CD4-positive, alpha-beta T cell (primary cell): ENCODE measurements around the gene TCFL5. TPM values are rescaled to one million over a fixed set of nuclear protein-coding genes. Genes with fewer than 3 reads are reported as not detected.

Experiments used
- ATAC-seq: fragments of 200-7000 bp; cut with Tn5 transposase; one replicate; pipeline ENCODE4 v1.10.0; 2022; ENCODE audit warnings: mild to moderate bottlenecking; ENCODE audit not compliant: poor library complexity
- CTCF ChIA-PET: fragments of 350-600 bp; sonication (Branson Sonifier 250); formaldehyde crosslinking; loops from one replicate; lab custom pipeline; 2021; ENCODE audit warnings: antibody characterized with exemption, inconsistent platforms; lab: Charles Lee
- POLR2A ChIA-PET: fragments of 350-600 bp; sonication (Branson Sonifier 250); formaldehyde crosslinking; loops from one replicate; lab custom pipeline; 2021; ENCODE audit warnings: antibody characterized with exemption, inconsistent platforms; lab: Charles Lee
- DNase-seq, 14 experiments: peaks; one replicate each; pipeline ENCODE4 v3.0.0-alpha.2; 2013 to 2020; ENCODE audit warnings: mixed read lengths in 2 of 14
- H3K27ac ChIP-seq, 2 donors: one replicate each; pipeline versions ENCODE4 v1.5.1 to v1.7.0; 2013; ENCODE audit warnings: low read length in 2 of 2, low read depth in 1 of 2, mild to moderate bottlenecking in 1 of 2
- H3K27me3 ChIP-seq, 2 experiments: 1 replicate in 1 of 2; 2 replicates in 1 of 2; pipeline versions ENCODE4 v1.6.1 to v1.7.0; 2013; ENCODE audit warnings: low read length in 2 of 2, control low read depth in 1 of 2, mild to moderate bottlenecking in 1 of 2, moderate library complexity in 1 of 2; ENCODE audit not compliant: insufficient read depth in 2 of 2, control insufficient read depth in 1 of 2
- H3K36me3 ChIP-seq: one replicate; pipeline ENCODE4 v1.6.1; 2013; ENCODE audit warnings: low read length, control low read depth; ENCODE audit not compliant: insufficient read depth
- H3K4me1 ChIP-seq: one replicate; pipeline ENCODE4 v1.6.1; 2013; ENCODE audit warnings: low read length, control low read depth; ENCODE audit not compliant: insufficient read depth
- H3K4me3 ChIP-seq: one replicate; pipeline ENCODE4 v1.5.1; 2013; ENCODE audit warnings: mild to moderate bottlenecking, low read length, moderate library complexity
- H3K9me3 ChIP-seq, 2 experiments: 1 replicate in 1 of 2; 2 replicates in 1 of 2; pipeline versions ENCODE4 v1.6.1 to v1.7.0; 2013; ENCODE audit warnings: low read length in 2 of 2, mild to moderate bottlenecking in 2 of 2, control low read depth in 1 of 2, moderate library complexity in 1 of 2; ENCODE audit not compliant: control insufficient read depth in 1 of 2, insufficient read depth in 1 of 2
- H3K27ac Mint-ChIP-seq: one replicate; pipeline ENCODE4 v1.8.0; 2020; ENCODE audit warnings: mixed read lengths
- H3K27me3 Mint-ChIP-seq: one replicate; pipeline ENCODE4 v1.8.0; 2021; ENCODE audit warnings: mixed read lengths
- H3K36me3 Mint-ChIP-seq: one replicate; pipeline ENCODE4 v1.8.0; 2021; ENCODE audit warnings: low read depth, mixed read lengths
- H3K4me1 Mint-ChIP-seq: one replicate; pipeline ENCODE4 v1.8.0; 2021; ENCODE audit warnings: low read depth, mixed read lengths
- H3K4me3 Mint-ChIP-seq: one replicate; pipeline ENCODE4 v1.8.0; 2020; ENCODE audit warnings: mild to moderate bottlenecking, mixed read lengths
- H3K9me3 Mint-ChIP-seq: one replicate; pipeline ENCODE4 v1.8.0; 2020; ENCODE audit warnings: mixed read lengths
- CTCF ChIP-seq: fragments of 200-600 bp; IDR thresholded peaks from one replicate; pipeline ENCODE4 v1.8.0; 2022; ENCODE audit warnings: antibody characterized with exemption, mild to moderate bottlenecking
- intact Hi-C, 2 experiments: fragments of 100-400 bp; cut with DNase I in 1 of 2; cut with micrococcal nuclease in 1 of 2; formaldehyde crosslinking; loops; one replicate each; pipeline versions ENCODE4 v1.15.1 to v1.9.0; 2023 to 2025; cut with DNase I, micrococcal nuclease
- total RNA-seq, 174 experiments: library from RNA in 2 of 174; stranded (reverse) in 2 of 174; gene quantifications; one replicate each; pipeline ENCODE4 v1.2.3 and lab custom pipeline; 2021 to 2026

The TCFL5 gene
- total RNA-seq, 2 experiments from 2014 or later, result 5.9 to 6.3 TPM

- ChIA-PET CTCF (no interaction called here), POLR2A (interaction anchor here (0.6 to 1.6 kb wide), 2 partner anchors 13 to 33 kb away, joined by 3 read pairs; no protein-coding TSS in a partner anchor)
- Mint-ChIP-seq H3K27ac (peak overlapping the region; percentile 61), H3K4me1 (peaks cover 25% of the 10 kb centered on the region), H3K9me3 (no peaks in the 10 kb centered on the region), H3K36me3 (peaks cover 18% of the 10 kb centered on the region), H3K4me3 (no peak overlapping the region), H3K27me3 (no peaks in the 10 kb centered on the region)
- ATAC-seq, result no peak
- no peak overlapping the region for H3K4me3 ChIP-seq
- intact Hi-C loops, result no loop called here
- no peak for DNase-seq
- H3K27me3 ChIP-seq, result no peaks in the 10 kb centered on the region
- TF ChIP-seq CTCF, result no peak
- H3K9me3 ChIP-seq, result no peaks in the 10 kb centered on the region
- H3K36me3 ChIP-seq, result peaks cover 22% of the 10 kb centered on the region
- H3K4me1 ChIP-seq, result peaks cover 25% of the 10 kb centered on the region
- no peak overlapping the region for H3K27ac ChIP-seq
These were observed 16.8 kb upstream of the TCFL5 start for GRCh38 chr20:62878244-62879038.

- peak; percentile 44 for ATAC-seq
- TF ChIP-seq CTCF, result no peak
- DNase-seq, result peak in 1 of 14 experiments; percentile 27
- Histone ChIP-seq H3K36me3 (peaks cover 21% of the 10 kb centered on the region), H3K4me1 (peaks cover 30% of the 10 kb centered on the region), H3K27ac (no peak overlapping the region), H3K9me3 (no peaks in the 10 kb centered on the region), H3K27me3 (peaks cover 0 to 5% of the 10 kb centered on the region in 2 experiments), H3K4me3 (no peak overlapping the region)
- intact Hi-C loops, result no loop called here
- Mint-ChIP-seq H3K27ac (peak overlapping the region; percentile 61), H3K27me3 (no peaks in the 10 kb centered on the region), H3K4me1 (peaks cover 28% of the 10 kb centered on the region), H3K9me3 (no peaks in the 10 kb centered on the region), H3K36me3 (peaks cover 17% of the 10 kb centered on the region), H3K4me3 (peak overlapping the region; percentile 20)
- POLR2A ChIA-PET, result interaction anchor here (1.1 to 3.0 kb wide), 4 partner anchors 14 to 230 kb away, joined by 3 to 16 read pairs (median 3); no protein-coding TSS in a partner anchor
- CTCF ChIA-PET, result no interaction called here
These were observed 15.5 kb upstream of the TCFL5 start for GRCh38 chr20:62876902-62877816.

- POLR2A ChIA-PET, result interaction anchor here (1.1 to 3.0 kb wide), 4 partner anchors 15 to 231 kb away, joined by 3 to 16 read pairs (median 3); no protein-coding TSS in a partner anchor
- peaks cover 11% of the 10 kb centered on the region for H3K36me3 Mint-ChIP-seq
- no peaks in the 10 kb centered on the region for H3K27me3 Mint-ChIP-seq
- H3K9me3 ChIP-seq, result no peaks in the 10 kb centered on the region
- H3K4me3 ChIP-seq, result no peak overlapping the region
- no peak for ATAC-seq
- H3K4me1 ChIP-seq, result peaks cover 30% of the 10 kb centered on the region
- peak in 1 of 14 experiments; percentile 25 for DNase-seq
- peaks cover 28% of the 10 kb centered on the region for H3K4me1 Mint-ChIP-seq
- H3K27ac Mint-ChIP-seq, result peak overlapping the region; percentile 44
- H3K9me3 Mint-ChIP-seq, result no peaks in the 10 kb centered on the region
- peaks cover 14% of the 10 kb centered on the region for H3K36me3 ChIP-seq
- intact Hi-C loops, result no loop called here
- H3K27me3 ChIP-seq, result peaks cover 0 to 5% of the 10 kb centered on the region in 2 experiments
- peak overlapping the region in 1 of 2 donors; percentile 25 for H3K27ac ChIP-seq
- no peak overlapping the region for H3K4me3 Mint-ChIP-seq
- no peak for TF ChIP-seq CTCF
- CTCF ChIA-PET, result no interaction called here
These were observed 14.9 kb upstream of the TCFL5 start for GRCh38 chr20:62876501-62876901.
